NOMO-1 treated with dmso at 0.1 percent for 144 hours (cell line): ENCODE data around the gene VPS8.

Experiments used
- DNase-seq: peaks from one replicate; lab custom pipeline; 2025; ENCODE audit not compliant: unreplicated experiment; lab: John Stamatoyannopoulos, UW

VPS8 gene

DNA sequence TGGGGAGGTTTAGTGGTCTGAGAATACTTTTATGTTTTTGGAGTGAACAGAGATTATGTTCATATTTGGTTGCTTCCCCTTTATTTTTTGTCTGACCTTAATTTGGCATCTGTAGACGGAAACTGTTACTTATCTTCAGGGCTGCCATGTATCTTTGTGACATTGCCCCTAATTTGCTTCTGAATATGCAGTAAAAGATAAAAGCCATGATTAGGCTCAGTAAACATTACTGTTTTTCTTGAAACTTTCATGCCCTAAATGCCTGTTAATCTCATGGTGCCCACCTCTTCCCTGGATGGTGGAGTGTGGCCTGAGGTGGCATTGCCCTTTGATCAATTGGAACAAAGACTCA lies 234.2 kb downstream of the VPS8 start:
- no peak for DNase-seq

DNA sequence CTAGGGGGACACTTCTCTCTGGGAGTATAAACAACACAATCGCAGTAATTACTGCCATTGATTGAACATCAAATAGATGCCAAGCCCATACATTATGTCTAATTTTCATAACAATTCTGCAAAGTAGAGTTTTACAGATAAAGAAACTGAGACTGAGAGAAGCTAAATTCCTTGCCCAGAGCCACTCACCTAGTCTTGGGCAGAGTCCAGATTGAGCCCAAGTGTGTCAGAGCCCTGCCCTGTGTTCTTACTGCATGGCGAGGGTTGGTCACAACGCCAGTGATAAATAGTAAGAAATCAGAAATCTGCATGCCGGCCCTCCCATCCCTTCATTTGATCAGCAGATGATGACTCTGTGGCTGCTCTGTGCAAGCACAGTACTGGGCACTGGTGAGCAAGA lies 234.6 kb downstream of the VPS8 start:
- no peak for DNase-seq

DNA sequence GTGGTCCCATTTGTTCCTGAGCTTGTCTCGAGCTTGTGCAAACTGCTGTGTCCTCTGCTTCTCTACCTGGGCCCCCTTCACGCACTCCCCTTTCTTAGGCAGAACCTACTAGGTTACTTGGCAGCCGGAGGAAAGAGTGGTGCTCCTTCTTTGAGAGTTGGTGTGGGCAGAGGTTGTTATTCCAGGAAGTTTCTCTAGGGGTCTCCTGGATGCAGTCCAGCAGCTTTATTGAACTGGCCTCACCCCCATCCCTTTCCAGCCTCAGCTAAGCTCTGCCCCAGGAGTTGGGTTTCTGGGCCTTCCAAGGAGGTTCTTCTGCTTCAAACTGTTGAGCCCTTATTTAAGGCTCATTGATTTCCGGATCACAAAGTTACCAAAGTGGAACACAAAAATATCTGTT lies 237.7 kb downstream of the VPS8 start:
- no peak for DNase-seq

DNA sequence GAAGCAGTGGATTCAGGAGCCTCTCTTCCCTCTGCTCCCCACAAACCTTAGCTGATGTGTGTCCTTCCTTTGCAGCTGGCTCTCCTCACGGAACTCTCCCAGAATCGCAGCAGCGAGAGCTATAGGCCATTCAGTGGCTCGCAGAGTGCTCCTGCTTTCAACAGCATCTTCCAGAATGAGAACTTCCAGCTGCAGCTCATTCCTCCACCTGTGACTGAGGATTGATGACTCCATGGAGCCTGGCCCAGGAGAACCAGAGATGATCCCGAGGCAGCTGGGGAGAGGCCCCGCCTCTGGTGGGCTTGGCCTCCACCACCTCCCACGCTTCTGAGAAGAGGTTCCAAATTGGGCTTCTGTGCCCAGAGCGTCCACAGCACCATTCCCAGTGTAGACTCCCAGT lies 239.8 kb downstream of the VPS8 start:
- DNase-seq = no peak

DNA sequence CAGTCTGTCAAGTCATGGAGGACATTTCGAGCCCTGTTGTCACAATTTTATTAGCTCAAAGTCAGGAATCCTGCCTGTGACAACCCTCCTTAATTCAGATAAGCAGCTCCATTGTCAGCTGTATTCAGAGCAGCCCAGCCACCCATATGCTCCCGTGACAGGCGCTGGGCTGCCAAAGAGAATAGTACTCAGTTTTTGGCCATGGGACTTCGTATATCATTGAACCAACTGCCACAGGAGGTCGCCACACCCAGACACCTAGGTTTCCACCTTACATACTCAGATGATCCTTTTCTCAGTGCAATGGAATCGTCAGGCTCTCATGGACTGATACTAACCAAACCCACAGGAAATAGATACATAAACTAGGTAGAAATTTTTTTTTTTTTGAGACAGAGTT lies 240.7 kb downstream of the VPS8 start:
- DNase-seq = no peak

DNA sequence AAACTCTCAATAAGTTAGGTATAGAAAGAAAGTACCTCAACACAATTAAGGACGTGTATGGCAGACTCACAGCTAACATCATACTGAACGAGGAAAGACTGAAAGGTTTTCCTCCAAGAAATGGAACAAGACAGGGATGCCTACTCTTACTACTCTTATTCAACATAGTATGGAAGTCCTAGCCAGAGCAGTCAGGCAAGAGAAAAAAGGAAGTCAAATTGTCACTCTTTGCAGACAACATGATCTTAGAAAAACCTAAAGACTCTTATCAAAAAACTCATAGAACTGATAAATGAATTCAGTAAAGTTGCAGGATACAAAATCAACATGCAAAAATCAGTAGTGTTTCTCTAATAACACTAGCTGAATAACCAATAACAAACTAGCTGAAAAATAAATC lies 244.9 kb downstream of the VPS8 start:
- DNase-seq = no peak

DNA sequence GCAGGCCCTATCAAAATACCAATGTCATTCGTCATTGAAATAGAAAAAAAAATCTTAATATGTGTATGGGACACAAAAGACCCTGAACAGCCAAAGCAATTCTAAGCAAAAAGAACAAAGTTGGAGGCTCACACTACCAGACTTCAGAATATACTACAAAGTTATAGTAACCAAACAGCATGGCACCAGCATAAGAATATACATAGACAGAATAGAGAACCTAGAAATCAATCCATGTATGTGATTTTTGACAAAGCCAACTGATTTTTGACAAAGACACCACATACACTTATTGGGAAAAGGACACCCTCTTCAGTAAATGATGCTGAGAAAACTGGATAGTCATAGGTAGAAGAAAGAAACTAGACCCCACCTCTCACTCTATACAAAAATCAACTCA lies 245.9 kb downstream of the VPS8 start:
- DNase-seq = no peak

DNA sequence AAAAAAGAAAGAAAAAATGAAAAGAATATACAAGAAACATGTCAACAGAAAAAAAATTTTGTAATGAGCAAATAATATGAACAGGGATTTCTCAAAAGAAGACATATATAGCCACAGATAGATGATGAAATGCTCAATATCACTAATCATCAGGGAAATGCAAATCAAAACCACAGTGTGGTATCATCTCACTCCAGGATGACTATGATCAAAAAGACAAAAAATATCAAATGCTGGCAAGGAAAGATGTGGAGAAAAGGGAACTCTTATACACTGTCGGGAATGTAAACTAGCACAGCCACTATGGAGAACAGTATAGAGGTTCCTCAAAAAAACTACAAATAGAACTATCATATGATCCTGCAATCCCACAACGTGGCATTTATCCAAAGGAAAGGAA lies 246.8 kb downstream of the VPS8 start:
- no peak for DNase-seq

DNA sequence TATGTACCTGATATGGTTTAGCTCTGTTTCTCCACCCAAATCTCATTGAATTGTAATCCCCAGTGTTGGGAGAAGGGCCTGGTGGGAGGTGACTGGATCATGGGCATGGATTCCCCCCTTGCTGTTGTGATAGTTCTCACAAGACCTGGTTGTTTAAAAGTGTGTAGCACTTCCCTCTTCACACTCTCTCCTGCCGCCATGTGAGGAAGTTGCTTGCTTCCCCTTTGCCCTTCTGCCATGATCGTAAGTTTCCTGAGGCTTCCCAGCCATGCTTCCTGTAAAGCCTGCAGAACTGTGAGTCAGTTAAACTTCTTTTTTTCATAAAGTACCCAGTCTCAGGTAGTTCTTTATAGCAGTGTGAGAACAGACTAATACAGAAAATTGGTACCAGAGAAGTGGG lies 247.8 kb downstream of the VPS8 start:
- DNase-seq = no peak

DNA sequence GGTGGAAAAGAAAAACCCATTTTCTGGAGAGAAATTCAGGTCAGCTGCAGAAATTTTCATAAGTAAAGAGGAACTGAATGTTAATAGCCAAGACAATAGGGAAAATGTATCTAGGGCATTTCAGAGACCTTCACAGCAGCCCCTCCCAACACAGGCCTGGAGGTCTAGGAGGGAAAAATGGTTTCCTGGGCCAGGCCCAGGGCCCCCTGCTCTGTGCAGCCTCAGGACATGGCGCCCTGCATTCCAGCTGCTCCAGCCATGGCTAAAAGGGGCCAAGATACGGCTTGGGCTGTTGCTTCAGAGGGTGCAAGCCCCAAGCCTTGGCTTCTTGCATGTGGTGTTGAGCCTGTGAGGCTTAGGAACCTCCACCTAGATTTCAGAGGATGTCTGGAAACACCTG lies 248.7 kb downstream of the VPS8 start:
- no peak for DNase-seq

DNA sequence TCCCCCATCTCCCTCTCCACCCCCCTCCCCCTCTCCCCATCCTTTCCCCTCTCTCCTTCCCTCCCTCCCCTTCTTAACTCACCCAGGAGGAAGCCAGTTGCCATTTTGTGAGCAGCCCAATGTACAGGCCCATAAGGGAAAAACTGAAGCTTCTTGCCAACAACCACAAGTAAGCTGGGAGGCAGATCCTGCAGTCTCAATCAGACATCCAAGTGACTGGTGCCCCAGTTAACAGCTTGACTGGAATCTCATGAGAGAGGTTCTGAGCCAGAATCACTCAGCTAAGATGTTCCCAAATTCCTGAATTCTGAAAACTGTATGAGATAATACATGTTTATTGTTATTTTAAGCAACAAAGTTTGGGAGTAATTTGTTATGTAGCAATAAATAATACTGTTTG lies 250.2 kb downstream of the VPS8 start:
- no peak for DNase-seq

DNA sequence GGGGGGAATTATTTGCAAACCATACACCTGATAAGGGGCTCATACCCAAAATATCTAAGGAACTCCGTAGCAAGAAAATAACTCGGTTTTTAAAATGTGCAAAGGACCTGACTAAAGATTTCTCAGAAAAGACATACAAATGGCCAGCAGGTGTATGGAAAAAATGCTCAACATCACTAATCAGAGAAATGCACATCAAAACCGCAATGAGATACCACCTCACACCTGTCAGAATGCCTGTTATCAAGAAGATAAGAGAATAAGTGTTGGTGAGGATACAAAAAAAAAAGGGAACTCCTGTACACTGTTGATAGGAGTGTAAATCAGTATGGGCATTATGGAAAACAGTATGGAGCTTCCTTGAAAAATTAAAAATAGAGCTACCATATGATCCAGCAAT lies 251.5 kb downstream of the VPS8 start:
- DNase-seq = no peak

DNA sequence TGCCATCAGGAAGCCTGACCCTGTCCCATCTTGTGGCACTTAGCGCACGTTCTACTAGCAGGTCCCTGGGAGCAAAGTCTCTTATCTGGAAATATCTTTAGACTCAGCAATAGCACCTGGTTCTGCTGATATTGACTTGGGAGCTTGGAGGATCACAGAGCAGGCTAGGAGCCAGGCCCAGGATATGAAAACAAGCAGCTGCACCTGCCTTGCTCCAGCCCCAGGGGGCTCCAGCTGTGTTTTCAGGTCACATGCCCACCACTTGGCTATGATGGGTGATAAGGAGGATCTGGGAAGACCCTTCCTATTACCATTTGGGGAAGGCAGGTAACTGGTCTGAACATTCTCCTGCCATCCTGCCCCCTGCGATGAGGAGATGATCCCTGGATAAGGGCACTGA lies 253.1 kb downstream of the VPS8 start:
- no peak for DNase-seq

DNA sequence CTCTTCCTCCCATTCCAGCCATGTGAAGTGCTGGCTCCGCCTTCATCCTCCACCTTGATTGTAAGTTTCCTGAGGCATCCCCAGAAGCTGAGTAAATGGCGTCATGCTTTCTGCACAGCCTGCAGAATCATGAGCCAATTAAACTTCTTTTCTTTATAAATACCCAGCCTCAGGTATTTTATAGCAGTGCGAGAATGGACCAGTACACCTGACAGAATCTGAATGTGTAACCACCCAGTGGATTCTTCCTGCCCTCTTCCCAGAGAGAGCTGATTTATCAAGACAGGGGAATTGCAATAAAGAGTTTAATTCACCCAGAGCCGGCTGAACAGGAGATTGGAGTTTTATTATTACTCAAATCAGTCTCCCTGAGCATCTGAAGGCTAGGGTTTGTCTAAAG lies 254.3 kb downstream of the VPS8 start:
- DNase-seq = no peak

DNA sequence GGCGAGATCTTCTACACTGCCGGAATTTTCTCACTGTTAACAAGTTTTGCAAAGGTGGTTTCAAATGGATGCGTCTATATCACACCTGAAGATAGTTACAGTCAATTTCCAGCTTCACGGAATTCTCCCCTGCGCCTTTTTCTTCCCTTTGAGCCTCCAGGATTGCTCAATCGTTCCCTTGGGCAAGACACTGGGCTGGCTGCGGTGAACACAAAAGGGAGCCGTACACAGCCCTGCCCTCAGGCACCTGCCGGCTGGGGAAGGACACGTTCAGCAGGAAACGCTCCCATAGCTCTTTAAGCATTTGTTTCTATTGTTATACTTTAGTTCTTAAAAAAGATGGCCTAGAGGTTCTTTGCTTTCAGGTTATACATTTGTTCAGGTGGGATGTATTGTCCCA lies 255.2 kb downstream of the VPS8 start:
- no peak for DNase-seq

DNA sequence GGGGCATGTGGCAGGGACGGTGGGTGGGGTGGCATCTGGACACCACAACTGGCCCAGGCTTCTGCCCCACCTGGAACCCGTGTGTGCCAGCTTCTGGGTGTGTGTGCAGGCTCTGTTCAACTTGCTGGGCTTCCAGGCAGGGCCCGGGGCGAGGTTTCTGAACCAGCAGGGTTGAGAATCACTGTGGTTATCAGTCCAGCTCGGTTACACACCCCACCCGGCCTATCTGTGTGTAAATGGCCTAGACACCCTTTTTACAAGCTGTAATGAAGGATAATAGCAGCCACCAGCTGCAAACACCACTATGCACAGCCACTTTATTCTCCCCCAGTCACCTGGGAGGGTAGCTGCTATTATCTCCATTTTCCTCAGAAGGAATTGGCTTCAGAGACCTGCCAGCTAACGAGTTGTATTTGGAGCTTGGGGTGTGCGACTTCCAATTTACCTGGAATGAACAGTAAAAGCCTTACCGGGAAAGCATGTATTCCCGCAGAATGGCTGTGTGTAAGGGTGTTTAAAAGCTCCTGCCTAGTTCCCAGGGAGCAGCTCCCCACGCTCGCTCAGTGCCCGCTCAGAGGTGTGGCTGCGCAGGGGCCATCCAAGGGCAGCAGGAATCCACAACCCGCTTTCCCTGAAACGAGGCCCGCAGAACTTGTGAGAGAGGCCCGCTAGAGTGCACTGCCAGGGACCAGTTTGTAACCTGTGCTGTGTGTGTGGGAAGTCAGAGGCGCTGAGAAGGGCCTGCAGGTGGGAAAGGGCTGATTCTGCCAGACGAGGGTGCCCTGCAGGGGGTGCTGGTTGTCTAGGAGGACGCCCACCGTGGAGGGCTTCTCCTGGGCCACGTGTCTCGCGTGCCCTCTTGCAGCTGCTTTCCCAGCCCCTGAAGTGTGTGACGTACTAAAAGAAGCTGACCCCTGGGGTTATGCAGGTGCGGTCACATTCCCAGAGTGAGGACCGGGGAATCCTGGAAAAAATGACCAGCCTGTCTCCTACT lies 257.4 kb downstream of the VPS8 start:
- DNase-seq = no peak

DNA sequence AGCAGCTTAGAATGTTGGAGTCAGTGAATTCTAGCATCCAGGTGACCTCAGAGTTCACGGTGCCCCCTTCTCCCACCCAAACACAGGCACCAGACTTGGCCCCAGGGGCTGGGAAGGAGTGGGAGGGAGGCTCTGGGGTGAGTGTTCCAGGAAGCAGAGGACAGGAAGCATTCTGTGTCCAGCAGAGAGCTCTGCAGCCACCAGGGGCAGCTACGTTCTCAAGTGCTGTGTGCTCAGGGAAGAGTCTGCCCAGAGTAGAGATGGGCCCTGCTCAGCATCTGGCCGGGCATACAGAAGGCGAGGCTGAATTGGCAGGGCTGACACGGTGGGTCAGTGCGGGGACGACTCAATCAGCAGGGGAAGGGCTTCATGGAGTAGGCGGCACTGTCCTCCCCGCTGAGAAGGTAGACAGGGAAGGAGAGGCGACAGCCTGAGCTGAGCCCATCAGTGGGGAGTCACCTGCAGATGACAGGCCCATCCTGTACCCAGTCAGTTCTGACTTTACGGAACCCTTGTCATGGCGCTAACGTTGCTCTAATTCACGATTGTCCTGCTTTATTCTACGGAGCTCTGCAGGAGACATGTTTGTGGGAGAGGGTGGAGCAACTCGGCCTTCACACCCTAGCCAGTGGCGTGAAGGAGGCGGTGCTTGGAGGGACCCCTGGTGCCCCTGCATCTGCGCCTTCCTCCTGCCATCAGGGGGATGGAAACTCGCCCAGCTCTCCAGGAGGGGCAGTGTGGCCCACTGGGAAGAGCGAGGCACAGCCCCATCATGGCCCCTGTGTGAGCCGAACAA lies 258.7 kb downstream of the VPS8 start:
- DNase-seq = no peak

DNA sequence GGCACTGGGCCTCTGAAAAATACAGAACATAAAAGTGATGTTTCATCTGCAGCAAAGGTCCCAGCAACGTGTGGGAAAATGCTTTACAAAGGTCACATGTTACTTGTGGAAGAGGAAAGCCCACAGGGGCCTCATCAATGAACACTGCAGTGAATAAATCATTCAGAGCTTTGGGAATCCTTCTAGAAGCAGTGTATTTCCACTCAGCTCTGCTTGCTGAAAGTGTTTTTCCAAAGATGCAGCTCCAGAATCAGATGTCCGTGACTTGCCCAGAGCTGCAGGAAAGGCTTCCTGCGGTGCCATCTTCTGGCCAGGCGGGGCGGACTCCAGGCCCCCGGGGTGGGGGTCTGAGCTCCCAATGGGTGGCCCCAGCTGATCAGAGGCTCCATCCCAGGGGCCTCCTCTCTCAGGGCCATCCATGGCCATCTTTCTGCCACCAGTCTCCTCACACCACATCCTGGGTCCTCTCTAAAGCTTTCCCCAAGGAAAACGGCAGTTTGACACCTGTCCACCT lies 259.4 kb downstream of the VPS8 start:
- DNase-seq = no peak

DNA sequence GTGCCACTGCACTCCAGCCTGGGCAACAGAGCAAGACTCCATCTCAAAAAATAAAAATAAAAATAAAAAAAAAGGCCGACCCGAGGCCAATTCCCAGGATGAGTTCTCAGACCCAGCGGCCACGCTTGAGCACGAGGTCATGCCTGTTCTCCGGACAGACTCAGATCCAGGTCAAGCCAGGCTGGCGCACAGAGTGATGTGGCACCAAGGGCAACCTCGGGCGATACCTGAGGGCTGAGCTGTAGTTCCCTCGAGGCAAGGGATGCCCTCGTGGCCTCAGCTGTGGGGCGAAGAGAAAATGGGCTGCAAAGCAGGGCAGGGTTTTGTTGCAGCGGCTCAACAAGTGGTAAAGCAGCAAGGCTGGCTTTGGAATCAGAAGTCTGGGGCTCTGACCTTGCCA lies 263.6 kb downstream of the VPS8 start:
- DNase-seq = no peak

DNA sequence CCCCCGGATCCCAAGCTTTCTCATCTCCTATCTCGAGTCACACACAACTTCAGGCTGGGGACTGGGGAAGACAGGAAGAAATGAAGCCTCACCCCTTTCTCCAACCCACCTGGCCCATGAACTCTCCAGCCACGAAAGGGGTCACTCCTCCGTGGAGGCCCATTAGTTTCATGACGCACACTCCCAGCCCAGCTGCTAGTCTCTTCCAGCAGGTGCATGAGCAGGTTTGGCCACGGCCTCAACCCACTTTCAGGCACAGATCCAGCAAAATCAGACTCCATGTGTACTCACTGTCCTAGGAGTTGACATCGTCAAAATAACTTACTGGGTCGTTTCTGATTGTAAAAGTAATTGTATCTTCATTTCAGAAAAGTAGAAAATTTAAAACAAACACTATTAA lies 264.3 kb downstream of the VPS8 start:
- DNase-seq = no peak

DNA sequence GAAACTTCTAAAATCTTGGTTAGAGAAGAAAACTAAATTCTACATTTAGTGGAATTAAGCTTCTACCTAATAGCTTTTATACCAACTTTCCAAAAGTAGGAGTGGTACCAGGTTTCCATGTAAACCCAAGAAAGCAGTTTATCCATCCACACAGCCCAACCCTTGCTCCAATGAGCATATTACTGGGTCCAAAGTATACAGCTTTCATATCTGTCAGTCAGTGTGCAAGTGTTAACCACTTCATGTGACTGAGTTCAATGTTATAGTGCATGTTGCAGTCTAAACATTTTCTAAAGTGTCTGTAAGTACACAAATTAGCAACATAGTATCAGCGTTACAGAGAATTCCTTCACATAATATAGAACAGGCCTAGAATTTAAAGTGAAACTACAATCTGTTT lies 267.7 kb downstream of the VPS8 start:
- DNase-seq = no peak

DNA sequence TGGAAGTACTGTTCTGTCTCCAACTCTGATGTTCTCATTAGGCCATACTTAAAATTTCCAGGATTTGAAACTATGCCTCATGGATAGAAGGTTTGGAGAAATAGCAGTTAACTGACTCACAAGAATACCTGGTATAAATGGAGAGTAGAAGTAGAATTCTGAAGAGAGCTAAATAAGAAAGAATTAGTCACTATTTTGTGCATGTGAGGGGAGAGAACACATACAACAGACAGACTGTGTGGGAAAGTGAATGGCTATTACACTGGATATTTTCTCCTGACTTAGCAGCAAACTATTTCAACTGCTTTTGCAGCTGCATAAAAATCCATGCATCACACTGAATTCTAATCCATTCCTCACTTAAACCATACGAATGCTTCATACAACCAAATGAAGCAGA lies 269.6 kb downstream of the VPS8 start:
- no peak for DNase-seq
